Gastrocnemius medialis (tissue), 4 donors: Measurements from ENCODE around the gene PHKB. TPM values are rescaled to one million over a fixed set of nuclear protein-coding genes. Genes with fewer than 3 reads are reported as not detected.

Experiments used
- ATAC-seq, 2 donors: fragments of 150-250 bp; one replicate each; pipeline ENCODE4 v1.9.1; 2016
- DNase-seq, 2 donors: peaks; one replicate each; pipeline ENCODE4 v3.0.0-alpha.2; 2019
- H3K27ac ChIP-seq, 4 donors: fragments of 200-600 bp; sonication (generic); 1 replicate in 1 of 4; 2 replicates in 3 of 4; pipeline ENCODE4 v1.5.1; 2016 to 2018; ENCODE audit warnings: mild to moderate bottlenecking in 2 of 4, moderate library complexity in 1 of 4
- H3K27me3 ChIP-seq, 3 donors: fragments of 200-600 bp; sonication (generic) in 2 of 3; 1 replicate in 1 of 3; 2 replicates in 2 of 3; pipeline versions ENCODE4 v1.5.1 to v1.6.0; 2016 to 2019; ENCODE audit warnings: mild to moderate bottlenecking in 1 of 3, moderate library complexity in 1 of 3
- H3K36me3 ChIP-seq, 2 donors: fragments of 200-600 bp; sonication (generic) in 1 of 2; one replicate each; pipeline ENCODE4 v1.5.1; 2017 to 2018
- H3K4me1 ChIP-seq, 2 donors: fragments of 200-600 bp; sonication (generic) in 1 of 2; one replicate each; pipeline ENCODE4 v1.5.1; 2016 to 2017; ENCODE audit warnings: mild to moderate bottlenecking in 2 of 2
- H3K4me3 ChIP-seq, 4 donors: fragments of 200-600 bp; sonication (generic) in 3 of 4; 1 replicate in 1 of 4; 2 replicates in 3 of 4; pipeline ENCODE4 v1.5.1; 2016 to 2019; ENCODE audit warnings: mild to moderate bottlenecking in 2 of 4
- H3K9me3 ChIP-seq, 3 donors: fragments of 200-600 bp; sonication (generic) in 2 of 3; 1 replicate in 1 of 3; 2 replicates in 2 of 3; pipeline ENCODE4 v1.5.1; 2016 to 2019
- CTCF ChIP-seq, 5 experiments: fragments of 450-650 bp in 3 of 5; fragments of 200-600 bp in 2 of 5; sonication (generic) in 2 of 5; IDR thresholded peaks in 4 of 5; conservative IDR thresholded peaks in 1 of 5; 1 replicate in 4 of 5; 2 replicates in 1 of 5; pipeline ENCODE4 v1.5.1; 2016 to 2019; ENCODE audit warnings: antibody characterized with exemption in 5 of 5, mild to moderate bottlenecking in 3 of 5, moderate library complexity in 3 of 5
- POLR2A ChIP-seq, 2 donors: fragments of 450-650 bp; IDR thresholded peaks; one replicate each; pipeline ENCODE4 v1.6.1; 2017; ENCODE audit warnings: antibody characterized with exemption in 2 of 2, mild to moderate bottlenecking in 2 of 2, moderate library complexity in 2 of 2
- in situ Hi-C, 4 donors: fragments of 200-750 bp; cut with MboI; loops; one replicate each; pipeline versions ENCODE4 v1.15.0 to v1.8.0; 2017; ENCODE audit warnings: low sequenced_read_pairs in 4 of 4
- intact Hi-C: fragments of 100-400 bp; cut with DNase I; formaldehyde crosslinking; loops from one replicate; pipeline ENCODE4 v1.15.1; 2023; ENCODE audit warnings: low total_unique reads
- total RNA-seq, 4 donors: library from RNA; depleted of rRNA; stranded (reverse); fragments of >200 nt; gene quantifications; one replicate each; pipeline versions ENCODE4 v1.1.0 to v1.2.3, GENCODE V29; 2016

Gene PHKB
- total RNA-seq, 4 donors from 2014 or later: 61.0 to 91.6 (median 79.8) TPM

- Histone ChIP-seq H3K27ac (no peak overlapping the region), H3K4me1 (no peaks in the 10 kb centered on the region), H3K36me3 (peaks cover 0 to 78% of the 10 kb centered on the region in 2 donors), H3K9me3 (no peaks in the 10 kb centered on the region), H3K27me3 (no peaks in the 10 kb centered on the region), H3K4me3 (no peak overlapping the region)
- no peak for DNase-seq
- ATAC-seq: no peak
- TF ChIP-seq POLR2A (IDR thresholded peaks at IDR 0.05) (no peak), CTCF (IDR thresholded peaks at IDR 0.05 in 4 of 5, conservative IDR thresholded peaks at IDR 0.05 in 1 of 5) (no peak)
- in situ Hi-C loops: no loop called here
- intact Hi-C loops: no loop called here
These were observed 203.7 kb downstream of the PHKB start for GRCh38 chr16:47664653-47665325.

- no peak for TF ChIP-seq POLR2A (IDR thresholded peaks at IDR 0.05)
- TF ChIP-seq CTCF (IDR thresholded peaks at IDR 0.05 in 4 of 5, conservative IDR thresholded peaks at IDR 0.05 in 1 of 5): no peak
- intact Hi-C loops: no loop called here
- ATAC-seq: no peak
These were observed 205.3 kb downstream of the PHKB start for GRCh38 chr16:47666434-47666833.

GRCh38 chr16:47667956-47668355, 206.8 kb downstream of the PHKB start:
- peaks cover 0 to 64% of the 10 kb centered on the region in 2 donors for H3K36me3 ChIP-seq
- TF ChIP-seq POLR2A (IDR thresholded peaks at IDR 0.05): no peak
- TF ChIP-seq CTCF (IDR thresholded peaks at IDR 0.05 in 4 of 5, conservative IDR thresholded peaks at IDR 0.05 in 1 of 5): no peak
- intact Hi-C loops (no loop called here), in situ Hi-C loops (no loop called here)
- DNase-seq (no peak), ATAC-seq (no peak)
- H3K27ac ChIP-seq: no peak overlapping the region
- no peak overlapping the region for H3K4me3 ChIP-seq
- H3K9me3 ChIP-seq: no peaks in the 10 kb centered on the region
- no peaks in the 10 kb centered on the region for H3K4me1 ChIP-seq
- no peaks in the 10 kb centered on the region for H3K27me3 ChIP-seq

More at GRCh38 chr16:47666434-47666833, 205.3 kb downstream of the PHKB start:
- Histone ChIP-seq H3K27me3 (no peaks in the 10 kb centered on the region), H3K27ac (no peak overlapping the region), H3K4me3 (no peak overlapping the region), H3K36me3 (peaks cover 0 to 77% of the 10 kb centered on the region in 2 donors), H3K4me1 (no peaks in the 10 kb centered on the region), H3K9me3 (no peaks in the 10 kb centered on the region)
- DNase-seq: no peak
- in situ Hi-C loops: no loop called here

- no peak for ATAC-seq
- Histone ChIP-seq H3K9me3 (no peaks in the 10 kb centered on the region), H3K4me3 (no peak overlapping the region), H3K27ac (no peak overlapping the region), H3K27me3 (no peaks in the 10 kb centered on the region), H3K4me1 (no peaks in the 10 kb centered on the region), H3K36me3 (peaks cover 4 to 71% of the 10 kb centered on the region in 2 donors)
- no peak for DNase-seq
- in situ Hi-C loops (no loop called here), intact Hi-C loops (no loop called here)
- TF ChIP-seq POLR2A (IDR thresholded peaks at IDR 0.05): no peak
- no peak for TF ChIP-seq CTCF (IDR thresholded peaks at IDR 0.05 in 4 of 5, conservative IDR thresholded peaks at IDR 0.05 in 1 of 5)
These were observed 211.3 kb downstream of the PHKB start for GRCh38 chr16:47672475-47672874.
